Activated T-helper 1 cell treated with anti-CD3 and anti-CD28 coated beads, Interleukin-12 subunit alpha, Interleukin-12 subunit beta, Interleukin-2, Interleukin-4 antibody, amounts not matched to agents 30 ng/mL and 10 ng/mL and 1 ng/mL, durations not matched to agents 14 hours and 24 hours and 36 hours (primary cell): ENCODE results near the gene URB2. TPM values are rescaled to one million over a fixed set of nuclear protein-coding genes. Genes with fewer than 3 reads are reported as not detected.
"Not testable (repeated sequence)": the region's sequence is repeated elsewhere in the genome, so short reads cannot be mapped to it uniquely, and the experiment has no call there.

Source experiments
- DNase-seq: peaks from one replicate; pipeline ENCODE4 v3.0.0; 2021; ENCODE audit warnings: low spot score
- H3K27ac Mint-ChIP-seq: one replicate; pipeline ENCODE4 v1.8.0; 2021; ENCODE audit warnings: mild to moderate bottlenecking, mixed read lengths
- H3K27me3 Mint-ChIP-seq: one replicate; pipeline ENCODE4 v1.8.0; 2022; ENCODE audit warnings: mild to moderate bottlenecking, moderate library complexity, mixed read lengths; ENCODE audit not compliant: insufficient read depth
- H3K36me3 Mint-ChIP-seq: one replicate; pipeline ENCODE4 v1.8.0; 2021; ENCODE audit warnings: low read depth, mixed read lengths
- H3K4me1 Mint-ChIP-seq: one replicate; pipeline ENCODE4 v1.8.0; 2021; ENCODE audit warnings: low read depth, mixed read lengths
- H3K4me3 Mint-ChIP-seq: one replicate; pipeline ENCODE4 v1.8.0; 2021; ENCODE audit warnings: mild to moderate bottlenecking, moderate library complexity, mixed read lengths
- H3K9me3 Mint-ChIP-seq: one replicate; pipeline ENCODE4 v1.8.0; 2021; ENCODE audit warnings: mixed read lengths
- intact Hi-C: fragments of 100-400 bp; cut with micrococcal nuclease; formaldehyde crosslinking; loops from one replicate; pipeline ENCODE4 v1.15.1; 2024
- total RNA-seq: library from RNA; stranded (reverse); gene quantifications from 2 replicates; pipeline ENCODE4 v1.2.3, GENCODE V29; 2022

URB2 gene
- total RNA-seq, 1 donor from 2014 or later = 37.3 TPM

DNA sequence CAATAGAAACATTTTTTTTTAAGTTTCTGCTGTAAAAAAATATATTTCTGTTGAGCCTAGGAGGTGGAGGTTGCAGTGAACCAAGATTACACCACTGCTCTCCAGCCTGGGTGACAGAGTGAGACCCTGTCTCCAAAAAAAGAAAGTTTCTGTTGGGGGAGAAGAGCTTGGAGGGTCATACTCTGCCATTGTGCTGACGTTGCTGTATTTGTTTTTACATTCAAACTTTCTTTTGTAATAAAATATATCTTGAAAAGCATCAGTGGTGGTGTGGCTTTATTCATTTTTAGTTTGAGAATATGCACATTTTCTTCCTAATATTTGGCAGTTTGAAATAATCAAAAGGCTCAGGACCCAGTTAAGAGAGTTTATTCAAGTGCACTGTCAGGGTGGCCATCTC is 64.6 kb downstream of the URB2 start:
- no peak for DNase-seq
- Mint-ChIP-seq H3K9me3 (peaks cover 5% of the 10 kb centered on the region), H3K36me3 (peaks cover 2% of the 10 kb centered on the region), H3K27ac (no peak overlapping the region), H3K4me1 (peaks cover 29% of the 10 kb centered on the region), H3K27me3 (peaks cover 3% of the 10 kb centered on the region), H3K4me3 (no peak overlapping the region)
- intact Hi-C loops = no loop called here

DNA sequence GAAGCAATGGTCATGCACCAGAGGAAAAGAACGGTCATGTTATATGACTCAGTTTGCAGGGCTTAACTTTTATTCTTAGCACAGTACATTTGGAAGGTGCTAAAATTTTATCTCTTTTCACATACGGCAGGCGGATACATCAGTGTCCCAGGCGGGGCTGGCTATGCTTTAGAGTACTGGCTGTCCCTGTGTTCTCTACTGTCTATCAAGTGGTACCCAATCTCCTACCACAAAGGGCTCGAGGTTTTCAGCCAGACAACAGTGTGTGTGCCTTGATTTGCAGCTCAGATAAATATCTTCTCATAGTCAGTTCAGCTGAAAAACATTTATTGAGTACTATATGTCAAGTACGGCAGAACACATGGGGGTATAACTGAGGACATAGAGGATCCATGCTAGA is 65.3 kb downstream of the URB2 start:
- intact Hi-C loops = no loop called here
- no peak overlapping the region for H3K27ac Mint-ChIP-seq
- peaks cover 29% of the 10 kb centered on the region for H3K4me1 Mint-ChIP-seq
- H3K27me3 Mint-ChIP-seq = peaks cover 3% of the 10 kb centered on the region
- H3K9me3 Mint-ChIP-seq = no peaks in the 10 kb centered on the region
- DNase-seq = no peak
- no peak overlapping the region for H3K4me3 Mint-ChIP-seq
- H3K36me3 Mint-ChIP-seq = no peaks in the 10 kb centered on the region

DNA sequence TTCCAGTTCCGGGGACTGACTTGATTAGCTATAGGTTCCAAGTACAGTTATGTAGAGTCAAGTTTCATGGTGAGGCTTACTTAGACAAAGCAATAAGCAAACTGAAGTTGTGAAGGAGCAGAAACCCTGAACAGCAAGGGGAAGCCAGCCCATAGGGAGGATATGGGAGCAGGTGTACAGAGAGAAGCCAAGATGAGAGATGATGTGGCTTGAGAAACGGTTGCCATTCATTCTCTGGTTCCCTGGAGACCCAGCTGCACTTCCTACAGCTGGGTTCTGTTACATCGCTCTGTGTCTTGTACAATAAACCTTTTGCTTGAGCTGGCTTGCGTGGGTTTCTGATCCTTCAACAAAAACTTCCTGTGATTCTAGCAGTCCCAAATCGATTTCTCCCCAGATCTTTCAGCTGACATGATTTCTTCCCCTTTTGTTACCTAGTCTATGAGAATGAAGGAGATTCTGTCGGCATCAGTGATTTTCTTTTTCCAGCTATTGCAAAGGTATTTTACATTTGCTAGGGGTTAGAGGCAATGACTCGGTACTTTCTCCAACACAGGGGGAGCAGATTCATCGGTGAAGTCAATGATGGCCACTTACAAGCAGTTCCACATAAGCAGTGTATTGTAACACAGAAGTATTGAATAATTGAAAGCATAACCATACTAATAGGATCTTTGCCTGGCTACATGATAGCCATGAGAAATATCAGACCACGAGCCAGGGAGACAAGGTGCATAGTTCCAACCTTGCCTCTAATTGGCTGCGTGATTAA is 67.3 kb downstream of the URB2 start:
- H3K4me3 Mint-ChIP-seq = no peak overlapping the region

GRCh38 chr1:229694053-229694693 is 68.1 kb downstream of the URB2 start:
- intact Hi-C loops = no loop called here
- Mint-ChIP-seq H3K4me1 (peaks cover 29% of the 10 kb centered on the region), H3K27me3 (peaks cover 4% of the 10 kb centered on the region), H3K4me3 (no peak overlapping the region), H3K27ac (no peak overlapping the region), H3K9me3 (no peaks in the 10 kb centered on the region), H3K36me3 (no peaks in the 10 kb centered on the region)
- no peak for DNase-seq

More for the DNA sequence above, 67.3 kb downstream of the URB2 start:
- H3K27ac Mint-ChIP-seq = no peak overlapping the region
- H3K27me3 Mint-ChIP-seq = peaks cover 4% of the 10 kb centered on the region
- peaks cover 29% of the 10 kb centered on the region for H3K4me1 Mint-ChIP-seq
- no peaks in the 10 kb centered on the region for H3K9me3 Mint-ChIP-seq
- no peaks in the 10 kb centered on the region for H3K36me3 Mint-ChIP-seq
- intact Hi-C loops = loop anchor here (2.0 kb wide), 1 partner anchor 29 kb away; no protein-coding TSS in a partner anchor
- DNase-seq = no peak

DNA sequence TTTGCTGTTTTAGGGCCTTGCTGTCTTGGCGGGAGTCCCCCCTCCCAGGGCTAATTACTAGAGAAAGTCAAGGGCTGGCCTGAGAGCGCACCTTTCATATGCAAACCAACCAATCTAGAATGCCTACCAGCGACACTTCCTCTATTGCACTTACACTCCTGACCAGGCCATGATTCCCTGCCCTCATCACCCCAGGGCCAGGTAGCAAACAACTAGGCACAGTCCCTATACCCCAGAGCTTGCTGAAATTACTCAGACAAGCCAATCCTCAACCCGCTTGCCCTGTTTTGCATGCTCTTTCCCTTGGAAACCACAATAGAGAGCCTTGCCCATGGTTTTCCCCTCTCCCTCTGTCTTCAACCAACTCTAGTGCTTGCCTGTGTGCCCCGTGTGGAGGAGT is 70.3 kb downstream of the URB2 start:
- no peaks in the 10 kb centered on the region for H3K9me3 Mint-ChIP-seq
- intact Hi-C loops = no loop called here
- H3K27ac Mint-ChIP-seq = no peak overlapping the region
- DNase-seq = no peak
- peaks cover 4% of the 10 kb centered on the region for H3K27me3 Mint-ChIP-seq
- no peaks in the 10 kb centered on the region for H3K36me3 Mint-ChIP-seq
- peaks cover 23% of the 10 kb centered on the region for H3K4me1 Mint-ChIP-seq
- no peak overlapping the region for H3K4me3 Mint-ChIP-seq

- no peaks in the 10 kb centered on the region for H3K4me1 Mint-ChIP-seq
- H3K9me3 Mint-ChIP-seq = no peaks in the 10 kb centered on the region
- peaks cover 6% of the 10 kb centered on the region for H3K27me3 Mint-ChIP-seq
- intact Hi-C loops = no loop called here
- DNase-seq = no peak
- H3K4me3 Mint-ChIP-seq = no peak overlapping the region
- H3K36me3 Mint-ChIP-seq = no peaks in the 10 kb centered on the region
- H3K27ac Mint-ChIP-seq = no peak overlapping the region
These were observed 73.7 kb downstream of the URB2 start for GRCh38 chr1:229699613-229700267.

DNA sequence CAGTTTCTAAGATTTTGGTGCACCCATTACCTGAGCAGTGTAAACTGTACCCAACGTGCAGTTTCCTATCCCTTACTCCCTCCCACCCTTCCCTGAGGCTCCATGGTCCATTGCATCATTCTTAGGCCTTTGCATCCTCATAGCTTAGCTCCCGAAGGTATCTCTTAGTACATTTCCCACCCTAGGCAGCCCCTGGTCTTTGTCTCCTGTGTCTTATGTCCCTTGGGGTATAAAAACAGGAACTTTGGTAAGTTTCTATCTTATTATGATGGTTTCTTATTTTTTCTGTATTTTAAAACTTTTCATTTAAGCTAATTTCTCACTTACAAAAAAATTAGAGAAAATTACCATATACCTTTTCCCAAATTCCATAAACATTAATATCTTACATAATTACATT is 78.1 kb downstream of the URB2 start:
- Mint-ChIP-seq H3K36me3 (no peaks in the 10 kb centered on the region), H3K4me3 (no peak overlapping the region), H3K27ac (no peak overlapping the region), H3K9me3 (peaks cover 4% of the 10 kb centered on the region), H3K4me1 (no peaks in the 10 kb centered on the region), H3K27me3 (peaks cover 6% of the 10 kb centered on the region)
- DNase-seq = no peak
- intact Hi-C loops = no loop called here

DNA sequence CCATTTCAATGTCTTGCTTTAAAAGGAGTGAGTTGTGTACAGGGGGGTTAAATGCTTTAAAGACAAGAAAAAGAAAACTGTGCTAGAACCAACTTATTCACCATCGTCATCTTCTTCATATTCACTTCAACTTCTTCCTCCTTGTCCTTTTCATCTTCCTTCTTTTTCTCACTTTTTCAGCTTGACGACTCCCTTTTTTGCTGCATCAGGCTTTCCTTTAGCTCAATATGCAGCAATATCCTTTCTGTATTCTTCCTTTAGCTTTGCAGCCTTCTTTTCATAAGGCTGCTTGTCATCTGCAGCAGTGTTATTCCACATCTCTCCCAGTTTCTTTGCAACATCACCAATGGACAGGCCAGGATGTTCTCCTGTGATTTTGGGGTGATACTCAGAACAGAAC is 79.1 kb downstream of the URB2 start:
- H3K4me3 Mint-ChIP-seq, H3K36me3 Mint-ChIP-seq, H3K4me1 Mint-ChIP-seq, H3K27ac Mint-ChIP-seq, intact Hi-C loops, H3K27me3 Mint-ChIP-seq, DNase-seq, H3K9me3 Mint-ChIP-seq: not testable (repeated sequence)

- DNase-seq, H3K9me3 Mint-ChIP-seq, intact Hi-C loops, H3K27me3 Mint-ChIP-seq, H3K36me3 Mint-ChIP-seq, H3K27ac Mint-ChIP-seq, H3K4me1 Mint-ChIP-seq, H3K4me3 Mint-ChIP-seq: not testable (repeated sequence)
These were observed 81.1 kb downstream of the URB2 start for GRCh38 chr1:229707127-229707526.

DNA sequence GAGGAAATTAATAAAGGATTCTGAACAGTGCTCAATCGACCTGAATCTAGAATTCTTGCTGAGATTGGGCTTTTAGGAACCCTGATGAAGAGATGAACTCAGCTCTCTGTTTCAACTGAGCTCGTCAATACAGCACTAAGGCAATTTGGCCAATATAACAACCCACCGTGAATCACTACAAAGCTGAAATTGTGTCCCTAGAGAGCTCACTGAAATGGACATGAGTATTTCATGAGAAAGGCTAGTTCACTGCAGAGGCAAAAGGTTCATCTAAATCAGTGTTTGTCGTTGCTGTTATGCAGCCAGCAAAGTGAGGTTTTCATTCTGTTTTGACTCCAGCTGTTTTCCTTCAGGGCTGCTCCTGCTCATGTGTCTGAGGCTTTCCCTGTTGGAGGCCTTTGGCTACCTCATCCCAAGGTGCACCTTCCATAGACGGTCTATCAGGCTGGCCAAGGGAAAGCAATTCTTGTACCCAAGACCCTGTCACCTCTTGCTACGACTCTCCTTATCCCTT is 83.5 kb downstream of the URB2 start:
- H3K27me3 Mint-ChIP-seq = peaks cover 3% of the 10 kb centered on the region
- H3K27ac Mint-ChIP-seq = no peak overlapping the region
- DNase-seq = no peak
- no peak overlapping the region for H3K4me3 Mint-ChIP-seq
- H3K36me3 Mint-ChIP-seq = no peaks in the 10 kb centered on the region
- intact Hi-C loops = no loop called here
- peaks cover 4% of the 10 kb centered on the region for H3K9me3 Mint-ChIP-seq
- no peaks in the 10 kb centered on the region for H3K4me1 Mint-ChIP-seq

Other genes with a start within 250 kb of the URB2 start
- 0.20 TPM in 1 of 2 replicates, not detected in the other for gene ACTA1, start 192.2 kb upstream of the URB2 start, total RNA-seq
- 47.9 and 49.1 TPM in 2 replicates for gene NUP133, start 117.9 kb upstream of the URB2 start, total RNA-seq
- gene ABCB10, start 67.5 kb upstream of the URB2 start, total RNA-seq = 46.2 and 47.0 TPM in 2 replicates
- gene TAF5L, start 125 bp upstream of the URB2 start, total RNA-seq = 35.8 and 37.9 TPM in 2 replicates